DMS53 (cell line): ENCODE measurements around the gene NFAT5.
"Not testable (repeated sequence)": the region's sequence is repeated elsewhere in the genome, so short reads cannot be mapped to it uniquely, and the experiment has no call there.

Source experiments
- DNase-seq: peaks from one replicate; lab custom pipeline; 2025; lab: John Stamatoyannopoulos, UW

NFAT5 gene

DNA sequence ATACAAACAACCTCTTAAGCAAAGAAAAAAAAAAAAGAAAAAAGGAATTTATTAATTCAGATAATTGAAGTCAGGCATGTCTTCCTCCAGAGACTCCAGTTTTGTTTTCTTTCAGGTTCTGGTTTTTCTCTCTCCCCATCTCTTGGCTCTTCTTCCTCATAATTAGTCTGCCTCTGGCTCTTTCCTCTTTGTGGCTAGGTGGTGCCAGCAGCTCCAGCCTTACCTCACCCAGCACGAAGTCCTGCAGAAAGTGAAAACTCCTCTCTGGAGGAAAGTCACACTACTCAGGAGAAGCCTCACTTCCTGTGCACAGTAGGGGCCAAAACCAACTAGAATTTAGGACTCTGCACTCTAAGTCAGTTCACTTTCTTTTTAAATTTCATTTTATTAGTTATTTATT lies 10.3 kb upstream of the NFAT5 start:
- DNase-seq: no peak

- DNase-seq: no peak
These were observed 9.9 kb upstream of the NFAT5 start for GRCh38 chr16:69555867-69556266.

DNA sequence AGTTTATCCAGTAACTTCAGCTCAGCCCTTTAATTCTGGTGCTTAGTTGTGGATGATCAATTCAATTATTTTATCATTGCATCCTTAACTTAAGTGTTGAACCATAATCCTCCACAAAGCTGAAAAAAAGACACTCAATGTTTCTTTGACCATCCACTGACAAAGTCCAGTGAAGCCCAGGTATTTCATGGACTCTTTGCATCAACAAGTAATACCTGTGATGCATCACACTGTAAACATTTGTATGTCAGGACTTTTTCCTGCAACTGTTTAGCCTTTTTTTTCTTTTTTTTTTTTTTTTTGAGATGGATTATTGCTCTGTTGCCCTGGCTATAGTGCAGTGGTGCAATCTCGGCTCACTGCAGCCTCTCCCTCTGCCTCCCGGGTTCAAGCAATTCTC lies 6.6 kb upstream of the NFAT5 start:
- DNase-seq: peak; percentile 12

- DNase-seq: not testable (repeated sequence)
These were observed 4.4 kb upstream of the NFAT5 start for GRCh38 chr16:69561367-69561766.

- DNase-seq: no peak
These were observed 3.9 kb upstream of the NFAT5 start for GRCh38 chr16:69561901-69562300.

GRCh38 chr16:69562813-69563212 lies 3.0 kb upstream of the NFAT5 start:
- no peak for DNase-seq

DNA sequence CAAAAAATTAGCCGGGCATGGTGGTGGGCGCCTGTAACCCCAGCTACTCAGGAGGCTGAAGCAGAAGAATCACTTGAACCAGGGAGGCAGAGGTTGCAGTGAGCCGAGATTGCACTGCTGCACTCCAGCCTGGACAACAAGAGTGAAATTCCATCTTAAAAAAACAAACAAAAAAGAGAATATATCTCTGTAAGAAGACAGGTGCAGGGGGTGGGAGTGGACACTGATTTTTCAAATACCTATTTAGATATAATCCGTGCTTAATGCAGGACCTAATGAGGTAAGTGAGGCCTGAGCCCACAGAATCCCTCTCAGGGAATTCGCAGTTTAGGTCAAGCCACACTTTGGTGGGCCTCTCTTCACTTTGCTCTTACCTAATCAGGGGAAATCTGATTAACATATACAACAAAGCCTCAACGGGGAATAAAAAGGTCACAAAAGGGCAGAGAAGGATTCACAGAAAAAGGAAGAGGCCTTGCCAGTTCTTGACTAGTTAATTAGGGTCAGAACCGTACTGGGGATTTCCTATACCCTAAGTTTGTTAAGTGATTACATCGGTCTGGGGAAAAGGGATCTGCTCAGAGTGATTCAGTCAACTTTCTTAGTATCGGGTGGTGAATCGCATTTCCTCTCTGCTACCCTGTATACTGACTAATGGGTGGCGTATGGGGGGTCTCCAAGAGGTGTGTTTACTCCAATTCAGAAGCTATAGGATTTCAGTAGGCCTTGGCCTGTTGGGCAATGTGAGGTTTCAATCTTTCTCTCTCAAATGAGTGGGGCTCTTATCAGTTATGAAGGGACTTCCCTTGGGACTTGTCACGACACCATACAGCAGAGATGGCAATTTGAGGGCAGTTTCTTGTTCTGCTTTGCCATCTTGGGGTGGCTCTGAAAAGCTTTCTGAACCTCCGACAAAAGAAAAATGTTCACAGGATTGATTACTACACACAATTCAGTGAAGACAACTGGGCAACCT lies 1.9 kb upstream of the NFAT5 start:
- DNase-seq: no peak

GRCh38 chr16:69564845-69565670 lies 708 bp upstream of the NFAT5 start:
- DNase-seq: peak; percentile 62

DNA sequence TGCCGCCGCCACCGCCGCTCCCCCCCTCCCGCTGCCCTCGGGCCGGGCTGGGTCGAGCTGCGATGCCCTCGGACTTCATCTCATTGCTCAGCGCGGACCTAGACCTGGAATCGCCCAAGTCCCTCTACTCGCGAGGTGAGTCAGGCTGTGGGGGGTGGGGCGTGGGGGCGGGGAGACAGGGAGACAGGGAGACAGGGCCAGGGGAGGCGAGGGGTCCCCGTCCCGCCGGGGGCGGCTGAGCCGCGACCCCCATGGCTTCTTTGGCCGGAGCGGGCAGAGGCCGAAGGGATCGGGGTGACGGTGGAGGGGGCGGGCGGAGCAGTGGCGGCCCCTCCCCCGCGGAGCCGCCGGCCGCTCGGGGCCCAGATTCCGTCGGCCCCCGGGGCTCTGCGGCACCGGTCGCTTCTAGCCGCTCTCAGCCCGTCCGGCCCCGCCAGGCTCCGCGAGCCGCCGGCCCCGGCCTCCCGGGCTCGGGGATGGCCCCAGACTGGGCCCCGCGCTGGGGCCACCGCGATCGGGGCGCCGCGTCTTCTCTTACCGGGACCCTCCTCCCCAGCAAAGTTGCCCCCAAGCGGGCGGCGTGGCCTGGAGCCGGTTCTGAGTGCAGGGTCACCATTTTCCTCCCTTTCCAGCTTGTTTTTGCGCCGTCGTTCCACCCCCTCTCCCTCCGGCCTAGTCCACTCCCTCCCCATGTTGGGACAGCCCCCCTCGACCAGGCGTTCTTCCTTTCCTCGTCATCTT lies 644 bp downstream of the NFAT5 start:
- peak; percentile 68 for DNase-seq

GRCh38 chr16:69566981-69567680 lies 1.4 kb downstream of the NFAT5 start:
- DNase-seq: peak; percentile 49

- no peak for DNase-seq
These were observed 2.9 kb downstream of the NFAT5 start for GRCh38 chr16:69568676-69569075.

DNA sequence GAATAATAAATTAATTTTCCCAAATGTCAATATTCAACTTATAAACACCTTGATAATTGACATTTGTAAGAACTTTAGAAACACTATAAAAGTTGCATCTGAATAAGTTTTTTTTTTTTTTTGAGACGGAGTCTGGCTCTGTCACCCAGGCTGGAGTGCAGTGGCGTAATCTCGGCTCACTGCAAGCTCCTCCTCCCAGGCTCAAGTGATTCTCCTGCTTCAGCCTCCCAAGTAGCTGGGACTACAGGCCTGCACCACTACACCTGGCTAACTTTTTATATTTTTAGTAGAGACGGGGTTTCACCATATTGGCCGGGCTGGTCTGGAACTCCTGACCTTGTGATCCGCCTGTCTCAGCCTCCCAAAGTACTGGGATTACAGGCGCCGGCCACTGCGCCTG lies 13.0 kb downstream of the NFAT5 start:
- not testable (repeated sequence) for DNase-seq

GRCh38 chr16:69579783-69580481 lies 14.2 kb downstream of the NFAT5 start:
- DNase-seq: no peak

DNA sequence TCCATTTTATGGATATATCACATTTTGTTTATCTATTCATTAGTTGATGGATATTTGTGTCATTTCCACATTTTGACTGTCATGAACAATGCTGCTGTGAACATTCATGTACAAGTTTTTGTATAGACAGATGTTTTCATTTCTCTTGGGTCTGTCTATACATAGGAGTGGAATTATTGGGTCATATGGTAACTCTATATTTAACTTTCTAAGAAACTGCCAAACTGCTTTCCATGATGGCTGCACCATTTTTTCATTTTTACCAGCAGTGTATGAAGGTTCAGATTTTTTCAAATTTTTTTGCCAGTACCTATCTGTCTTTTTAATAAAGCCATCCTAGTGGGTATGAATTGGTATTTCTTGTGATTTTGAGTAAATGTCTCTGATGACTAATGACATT lies 15.5 kb downstream of the NFAT5 start:
- no peak for DNase-seq

DNA sequence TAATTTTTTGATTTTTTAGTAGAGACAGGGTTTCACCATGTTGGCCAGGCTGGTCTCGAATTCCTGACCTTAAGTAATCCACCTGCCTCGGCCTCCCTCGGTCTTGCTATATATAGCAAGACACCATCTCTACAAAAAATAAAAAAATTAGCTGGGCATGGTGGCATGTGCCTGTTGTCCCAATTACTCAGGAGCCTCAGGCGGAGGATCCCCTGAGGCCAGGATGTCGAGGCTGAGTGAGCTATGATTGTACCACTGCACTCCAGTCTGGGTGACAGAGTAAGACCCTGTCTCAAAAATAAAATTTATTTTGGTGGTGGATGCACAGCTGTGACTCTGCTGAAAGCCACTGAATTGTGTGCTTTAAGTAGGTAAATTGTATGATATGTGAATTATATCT lies 18.7 kb downstream of the NFAT5 start:
- DNase-seq: not testable (repeated sequence)

GRCh38 chr16:69589434-69590269 lies 23.9 kb downstream of the NFAT5 start:
- no peak for DNase-seq

DNA sequence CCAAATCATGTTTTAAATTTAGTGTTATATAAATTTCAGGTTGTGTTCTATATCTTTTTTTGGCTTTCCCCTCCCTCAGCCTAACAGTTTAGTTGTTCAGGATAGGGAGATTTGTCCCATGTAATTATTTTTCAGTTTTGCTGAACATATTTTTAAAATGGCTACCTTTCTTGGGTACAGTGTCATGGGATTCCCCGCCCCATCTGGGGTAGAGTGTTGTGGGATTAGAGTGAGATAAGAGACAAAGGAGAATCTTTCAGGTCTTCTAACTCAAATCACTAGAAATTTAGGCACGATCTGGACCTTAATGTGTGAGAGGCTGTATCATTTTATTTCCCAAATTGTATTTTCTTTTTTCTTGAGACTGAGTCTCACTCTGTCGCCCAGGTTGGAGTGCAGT lies 24.8 kb downstream of the NFAT5 start:
- no peak for DNase-seq

DNA sequence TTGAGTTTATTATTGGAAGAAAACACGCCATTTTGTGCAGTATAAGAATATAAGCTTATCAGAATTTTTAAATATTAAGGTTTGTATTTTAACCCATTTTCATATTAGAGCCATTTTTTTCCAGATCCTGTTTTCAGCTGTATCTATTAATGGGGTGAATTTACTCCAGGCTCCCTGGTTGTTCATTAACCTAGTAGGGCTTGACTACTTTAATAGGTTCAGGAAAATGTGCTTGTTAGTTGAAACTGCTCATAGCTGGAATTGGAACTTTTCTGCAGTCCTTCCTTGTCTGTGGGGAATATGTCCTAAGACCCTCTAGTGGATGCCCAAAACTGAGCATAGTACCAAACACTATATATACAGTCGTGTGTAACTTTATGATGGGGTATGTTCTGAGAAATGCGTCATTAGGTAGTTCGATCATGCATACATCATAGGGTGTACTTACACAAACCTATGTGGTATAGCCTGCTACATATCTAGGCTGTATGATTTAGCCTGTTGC lies 28.0 kb downstream of the NFAT5 start:
- no peak for DNase-seq

GRCh38 chr16:69595127-69596036 lies 29.6 kb downstream of the NFAT5 start:
- DNase-seq: no peak
